OCI-M2 (cell line): ENCODE measurements around the gene CST9L.
"Not testable (repeated sequence)": the region's sequence is repeated elsewhere in the genome, so short reads cannot be mapped to it uniquely, and the experiment has no call there.

ENCODE experiments used
- DNase-seq: peaks from one replicate; lab custom pipeline; 2025; ENCODE audit not compliant: unreplicated experiment; lab: John Stamatoyannopoulos, UW

Gene CST9L

GRCh38 chr20:23586735-23587525 lies 18.6 kb upstream of the CST9L start:
- DNase-seq, result no peak

- DNase-seq, result no peak
Observed at GRCh38 chr20:23585808-23586734, 17.8 kb upstream of the CST9L start.

- DNase-seq, result no peak
Observed at GRCh38 chr20:23585449-23585807, 17.1 kb upstream of the CST9L start.

GRCh38 chr20:23584434-23585199 lies 16.3 kb upstream of the CST9L start:
- DNase-seq, result no peak

- no peak for DNase-seq
Observed at GRCh38 chr20:23583526-23583925, 15.2 kb upstream of the CST9L start.

GRCh38 chr20:23582293-23582692 lies 14.0 kb upstream of the CST9L start:
- no peak for DNase-seq

GRCh38 chr20:23581833-23582232 lies 13.5 kb upstream of the CST9L start:
- not testable (repeated sequence) for DNase-seq

GRCh38 chr20:23574977-23575376 lies 6.7 kb upstream of the CST9L start:
- no peak for DNase-seq

- DNase-seq, result no peak
Observed at GRCh38 chr20:23570178-23570760, 2.0 kb upstream of the CST9L start.

GRCh38 chr20:23569570-23569969 lies 1.3 kb upstream of the CST9L start:
- DNase-seq, result no peak

- DNase-seq, result no peak
Observed at GRCh38 chr20:23568971-23569330, 667 bp upstream of the CST9L start.

- no peak for DNase-seq
Observed at GRCh38 chr20:23566199-23566932, 1.9 kb downstream of the CST9L start.

GRCh38 chr20:23565503-23566045 lies 2.7 kb downstream of the CST9L start:
- no peak for DNase-seq

- DNase-seq, result no peak
Observed at GRCh38 chr20:23564927-23565326, 3.4 kb downstream of the CST9L start.

GRCh38 chr20:23562721-23563342 lies 5.5 kb downstream of the CST9L start:
- no peak for DNase-seq

GRCh38 chr20:23554401-23554800 lies 13.9 kb downstream of the CST9L start:
- no peak for DNase-seq

- no peak for DNase-seq
Observed at GRCh38 chr20:23551786-23552185, 16.5 kb downstream of the CST9L start.

- no peak for DNase-seq
Observed at GRCh38 chr20:23551383-23551782, 16.9 kb downstream of the CST9L start.

- DNase-seq, result no peak
Observed at GRCh38 chr20:23550227-23550626, 18.1 kb downstream of the CST9L start.

- DNase-seq, result no peak
Observed at GRCh38 chr20:23548408-23548807, 19.9 kb downstream of the CST9L start.
